ENCODE data around the gene AGBL1. TPM values are rescaled to one million over a fixed set of nuclear protein-coding genes. Genes with fewer than 3 reads are reported as not detected.

AGBL1 gene
- total RNA-seq, 4 donors from 2014 or later = 0.32 to 0.40 TPM; not detected in 2

- intact Hi-C loops (cut with DNase I; ENCODE audit: low total_unique reads) (no loop called here), in situ Hi-C loops (cut with MboI; ENCODE audit: low pct_ligation_motif_present in 1 of 4, low pct_unique_long_range_greater_than_20kb in 1 of 4, low sequenced_read_pairs in 3 of 4) (no loop called here)
- H3K4me3 ChIP-seq = no peak overlapping the region
- H3K27ac ChIP-seq = no peak overlapping the region
- DNase-seq = no peak
- no peaks in the 10 kb centered on the region for H3K27me3 ChIP-seq
- H3K9me3 ChIP-seq = no peaks in the 10 kb centered on the region
- TF ChIP-seq EP300 (IDR thresholded peaks at IDR 0.05; ENCODE audit: low read depth) (no peak), POLR2A (IDR thresholded peaks at IDR 0.05) (no peak), POLR2AphosphoS5 (IDR thresholded peaks at IDR 0.05) (no peak), CTCF (IDR thresholded peaks at IDR 0.05) (no peak)
- no peaks in the 10 kb centered on the region for H3K4me1 ChIP-seq
- WGBS, 2 donors (ENCODE audit: low coverage in 1 of 2) = 72 to 85% methylated on average over 3 to 4 of the region's 4 CpGs
- no peaks in the 10 kb centered on the region for H3K36me3 ChIP-seq
These were observed 778.0 kb downstream of the AGBL1 start for GRCh38 chr15:86857701-86858100.

GRCh38 chr15:86863226-86863915, 783.7 kb downstream of the AGBL1 start:
- no peaks in the 10 kb centered on the region for H3K9me3 ChIP-seq
- H3K4me1 ChIP-seq = no peaks in the 10 kb centered on the region
- H3K27me3 ChIP-seq = no peaks in the 10 kb centered on the region
- DNase-seq = no peak
- intact Hi-C loops (cut with DNase I; ENCODE audit: low total_unique reads) (no loop called here), in situ Hi-C loops (cut with MboI; ENCODE audit: low pct_ligation_motif_present in 1 of 4, low pct_unique_long_range_greater_than_20kb in 1 of 4, low sequenced_read_pairs in 3 of 4) (no loop called here)
- TF ChIP-seq CTCF (IDR thresholded peaks at IDR 0.05) (no peak), POLR2A (IDR thresholded peaks at IDR 0.05) (no peak), POLR2AphosphoS5 (IDR thresholded peaks at IDR 0.05) (no peak), EP300 (IDR thresholded peaks at IDR 0.05; ENCODE audit: low read depth) (no peak)
- H3K36me3 ChIP-seq = no peaks in the 10 kb centered on the region
- no peak overlapping the region for H3K4me3 ChIP-seq
- 68 to 72% methylated on average over 2 to 4 of the region's 4 CpGs for WGBS, 2 donors (ENCODE audit: low coverage in 1 of 2)
- H3K27ac ChIP-seq = no peak overlapping the region

- no peak for DNase-seq
- no peak overlapping the region for H3K4me3 ChIP-seq
- TF ChIP-seq POLR2AphosphoS5 (IDR thresholded peaks at IDR 0.05) (no peak), POLR2A (IDR thresholded peaks at IDR 0.05) (no peak), EP300 (IDR thresholded peaks at IDR 0.05; ENCODE audit: low read depth) (no peak), CTCF (IDR thresholded peaks at IDR 0.05) (no peak)
- no peaks in the 10 kb centered on the region for H3K36me3 ChIP-seq
- H3K27me3 ChIP-seq = no peaks in the 10 kb centered on the region
- in situ Hi-C loops (cut with MboI; ENCODE audit: low pct_ligation_motif_present in 1 of 4, low pct_unique_long_range_greater_than_20kb in 1 of 4, low sequenced_read_pairs in 3 of 4) (no loop called here), intact Hi-C loops (cut with DNase I; ENCODE audit: low total_unique reads) (no loop called here)
- H3K27ac ChIP-seq = no peak overlapping the region
- H3K4me1 ChIP-seq = no peaks in the 10 kb centered on the region
- no peaks in the 10 kb centered on the region for H3K9me3 ChIP-seq
These were observed 786.2 kb downstream of the AGBL1 start for GRCh38 chr15:86865920-86866319.

- 78 to 83% methylated on average over 1 to 3 of the region's 3 CpGs for WGBS, 2 donors (ENCODE audit: low coverage in 1 of 2)
- H3K4me1 ChIP-seq = no peaks in the 10 kb centered on the region
- no peak for DNase-seq
- TF ChIP-seq EP300 (IDR thresholded peaks at IDR 0.05; ENCODE audit: low read depth) (no peak), POLR2AphosphoS5 (IDR thresholded peaks at IDR 0.05) (no peak), POLR2A (IDR thresholded peaks at IDR 0.05) (no peak), CTCF (IDR thresholded peaks at IDR 0.05) (no peak)
- intact Hi-C loops (cut with DNase I; ENCODE audit: low total_unique reads) = no loop called here
- no peaks in the 10 kb centered on the region for H3K27me3 ChIP-seq
- H3K36me3 ChIP-seq = no peaks in the 10 kb centered on the region
- in situ Hi-C loops (cut with MboI; ENCODE audit: low pct_ligation_motif_present in 1 of 4, low pct_unique_long_range_greater_than_20kb in 1 of 4, low sequenced_read_pairs in 3 of 4) = no loop called here
- no peak overlapping the region for H3K4me3 ChIP-seq
- H3K27ac ChIP-seq = no peak overlapping the region
- H3K9me3 ChIP-seq = no peaks in the 10 kb centered on the region
These were observed 791.2 kb downstream of the AGBL1 start for GRCh38 chr15:86870846-86871245.

Measured in transverse colon (tissue), 4 donors.